GM21447 (cell line): Measurements from ENCODE around the gene MYO15A.

ENCODE experiments used
- ATAC-seq: cut with Tn5 transposase; IDR thresholded peaks from one replicate; pipeline ENCODE4 v1.9.1; 2021; ENCODE audit not compliant: unreplicated experiment

Gene MYO15A

GRCh38 chr17:18124345-18125126 lies 16.0 kb downstream of the MYO15A start:
- no peak for ATAC-seq

DNA sequence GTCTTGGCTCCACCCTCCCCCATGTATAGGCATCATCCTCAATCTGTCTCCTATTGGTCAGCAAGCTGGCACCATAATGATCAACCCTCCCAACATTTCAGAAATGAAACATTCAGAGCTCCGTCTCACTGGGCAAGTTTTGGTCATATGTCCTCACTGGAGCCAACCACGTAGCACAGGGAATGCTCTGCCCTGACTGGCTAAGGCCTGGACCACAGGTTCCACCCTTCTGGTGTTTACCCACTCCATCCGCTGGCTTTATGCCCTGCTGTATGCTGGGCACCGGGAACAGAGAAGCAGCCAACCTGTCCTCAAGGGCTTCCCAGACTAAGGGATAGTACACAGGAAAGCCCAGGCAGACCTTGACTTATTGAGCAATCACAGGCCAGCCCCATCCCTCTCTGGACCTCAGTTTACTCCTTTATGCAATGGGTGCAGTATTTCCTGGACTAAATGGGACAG lies 20.5 kb downstream of the MYO15A start:
- ATAC-seq: no peak

- ATAC-seq: no peak
These were observed 24.2 kb downstream of the MYO15A start for GRCh38 chr17:18132711-18133110.

DNA sequence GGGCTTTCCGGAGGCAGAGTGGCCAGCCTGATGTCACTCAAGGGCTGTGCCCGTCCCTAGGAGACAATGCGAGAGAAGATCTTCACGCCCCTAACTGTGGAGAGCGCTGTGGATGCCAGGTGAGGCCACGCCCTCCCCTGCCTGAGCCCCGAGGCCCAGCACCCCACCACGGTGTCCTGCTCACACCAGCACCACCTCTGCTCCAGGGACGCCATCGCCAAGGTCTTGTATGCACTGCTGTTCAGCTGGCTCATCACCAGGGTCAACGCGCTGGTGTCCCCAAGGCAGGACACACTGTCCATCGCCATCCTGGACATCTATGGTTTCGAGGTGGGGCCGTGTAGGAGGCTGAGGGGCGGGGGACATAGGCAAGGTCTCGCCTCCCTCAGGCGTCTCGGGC lies 27.8 kb downstream of the MYO15A start:
- no peak for ATAC-seq

- no peak for ATAC-seq
These were observed 29.7 kb downstream of the MYO15A start for GRCh38 chr17:18138065-18138749.

- no peak for ATAC-seq
These were observed 30.5 kb downstream of the MYO15A start for GRCh38 chr17:18139092-18139491.

- no peak for ATAC-seq
These were observed 30.9 kb downstream of the MYO15A start for GRCh38 chr17:18139498-18139897.

DNA sequence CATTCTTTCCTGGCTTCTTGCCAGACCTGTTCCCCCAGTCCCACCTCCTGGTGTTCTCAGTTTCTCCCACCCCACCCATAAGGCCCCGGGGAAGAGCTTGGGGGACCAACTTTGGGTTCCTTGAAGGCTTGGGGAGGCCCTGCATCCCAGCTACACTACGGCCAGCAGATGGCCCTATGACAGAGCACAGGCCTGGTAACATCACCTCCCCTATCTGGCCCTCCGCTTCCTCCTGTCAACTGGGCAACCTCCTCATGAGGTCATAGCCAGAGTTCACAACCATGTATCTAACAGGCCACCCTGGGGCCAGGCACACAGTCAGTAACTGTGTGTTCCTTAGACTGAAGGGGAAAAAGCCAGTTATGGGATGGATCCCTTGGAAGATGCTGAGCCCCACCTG lies 31.4 kb downstream of the MYO15A start:
- no peak for ATAC-seq

GRCh38 chr17:18140648-18141047 lies 32.1 kb downstream of the MYO15A start:
- ATAC-seq: no peak

GRCh38 chr17:18141210-18141803 lies 32.8 kb downstream of the MYO15A start:
- no peak for ATAC-seq

GRCh38 chr17:18142417-18142816 lies 33.9 kb downstream of the MYO15A start:
- ATAC-seq: no peak

DNA sequence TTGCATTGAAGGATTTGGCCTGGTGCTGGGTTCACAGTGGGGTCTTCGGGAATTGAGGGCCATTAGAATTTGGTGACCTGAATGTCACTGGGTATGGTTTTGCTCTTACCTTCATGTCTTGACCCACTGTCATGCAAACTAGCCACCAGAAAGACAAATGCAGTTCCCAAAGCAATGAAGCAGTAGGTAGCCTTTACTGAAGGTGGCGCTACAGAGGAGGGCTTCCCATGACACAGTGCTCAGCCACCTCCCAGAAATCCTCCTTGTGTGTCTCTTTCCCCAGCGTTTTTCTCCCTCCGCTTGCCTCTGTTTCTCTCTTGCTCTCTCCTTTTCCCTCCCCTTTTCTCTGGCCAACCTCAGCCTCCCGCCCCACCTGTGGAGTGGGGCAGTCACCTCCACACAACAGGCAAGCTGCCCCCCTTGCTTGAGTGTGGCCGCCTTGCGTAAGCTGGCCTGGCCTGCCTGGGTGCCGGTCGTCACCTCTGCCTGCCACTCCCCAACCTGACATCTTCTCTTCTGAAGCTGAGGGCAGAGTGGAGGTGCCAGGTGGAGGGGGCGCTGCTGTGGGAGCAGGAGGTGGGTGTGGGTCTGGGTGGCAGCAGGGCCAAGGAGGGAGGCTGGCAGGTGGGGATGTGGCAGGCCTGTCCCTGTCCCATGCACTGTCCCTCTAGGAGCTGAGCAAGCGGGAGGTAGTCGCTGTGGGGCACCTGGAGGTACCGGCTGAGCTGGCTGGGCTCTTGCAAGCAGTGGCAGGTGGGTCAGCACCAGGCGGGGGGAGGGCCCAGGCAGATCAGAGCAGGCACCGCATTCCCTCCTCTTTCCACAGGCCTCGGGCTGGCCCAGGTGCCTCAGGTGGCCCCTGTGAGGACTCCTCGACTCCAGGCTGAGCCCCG lies 34.7 kb downstream of the MYO15A start:
- ATAC-seq: no peak

DNA sequence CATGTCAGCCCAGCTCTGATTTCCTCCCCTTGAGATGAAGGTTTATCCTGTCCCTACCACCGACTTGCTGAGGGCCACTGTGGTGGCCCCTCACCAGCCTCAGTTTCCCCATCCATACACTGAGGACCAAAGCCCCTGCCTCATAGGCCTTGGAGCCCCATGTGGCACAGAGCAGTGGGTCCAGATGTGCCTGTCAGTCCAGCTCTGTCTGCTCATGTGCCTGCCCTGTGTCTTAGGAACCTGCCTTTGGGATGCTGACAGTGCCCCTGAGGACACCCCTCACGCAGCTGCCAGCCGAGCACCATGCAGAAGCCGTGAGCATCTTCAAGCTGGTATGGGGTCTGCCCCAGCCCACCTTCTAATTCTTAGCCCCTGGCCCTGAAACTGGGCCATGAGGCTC lies 35.7 kb downstream of the MYO15A start:
- no peak for ATAC-seq

- ATAC-seq: no peak
These were observed 36.3 kb downstream of the MYO15A start for GRCh38 chr17:18144855-18145254.

DNA sequence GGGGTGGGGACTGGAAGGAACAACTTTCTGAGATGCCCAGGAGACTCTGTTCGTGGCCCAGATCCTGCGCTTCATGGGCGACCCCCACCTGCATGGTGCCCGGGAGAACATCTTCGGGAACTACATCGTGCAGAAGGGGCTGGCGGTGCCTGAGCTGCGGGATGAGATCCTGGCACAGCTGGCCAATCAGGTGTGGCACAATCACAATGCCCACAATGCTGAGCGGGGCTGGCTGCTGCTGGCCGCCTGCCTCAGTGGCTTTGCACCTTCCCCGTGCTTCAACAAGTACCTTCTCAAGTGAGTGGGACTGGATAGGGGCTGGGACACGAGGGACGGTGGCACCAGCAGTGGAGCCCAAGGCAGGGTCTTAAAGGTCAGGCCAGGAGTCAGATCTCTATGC lies 37.3 kb downstream of the MYO15A start:
- no peak for ATAC-seq

DNA sequence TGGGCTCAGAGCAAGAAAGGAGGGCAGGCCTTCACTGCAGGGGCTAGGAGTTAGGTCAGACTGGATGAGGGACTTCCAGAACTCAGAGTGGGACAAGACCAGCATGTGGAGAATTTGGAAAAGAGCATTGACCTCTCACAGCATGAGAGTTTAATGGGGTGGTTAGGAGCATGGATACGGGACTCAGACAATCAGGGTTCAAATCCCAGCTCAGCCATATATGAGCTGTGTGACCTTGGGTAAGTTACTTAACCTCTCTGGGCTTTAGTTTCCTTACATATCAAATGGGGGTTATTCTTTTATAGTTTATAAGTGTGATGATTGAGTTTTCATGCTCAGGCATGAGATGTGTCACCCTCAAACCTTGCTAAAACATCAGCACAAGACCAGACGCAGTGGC lies 37.7 kb downstream of the MYO15A start:
- ATAC-seq: no peak

GRCh38 chr17:18146980-18147379 lies 38.4 kb downstream of the MYO15A start:
- no peak for ATAC-seq

- ATAC-seq: no peak
These were observed 40.0 kb downstream of the MYO15A start for GRCh38 chr17:18148586-18148985.

DNA sequence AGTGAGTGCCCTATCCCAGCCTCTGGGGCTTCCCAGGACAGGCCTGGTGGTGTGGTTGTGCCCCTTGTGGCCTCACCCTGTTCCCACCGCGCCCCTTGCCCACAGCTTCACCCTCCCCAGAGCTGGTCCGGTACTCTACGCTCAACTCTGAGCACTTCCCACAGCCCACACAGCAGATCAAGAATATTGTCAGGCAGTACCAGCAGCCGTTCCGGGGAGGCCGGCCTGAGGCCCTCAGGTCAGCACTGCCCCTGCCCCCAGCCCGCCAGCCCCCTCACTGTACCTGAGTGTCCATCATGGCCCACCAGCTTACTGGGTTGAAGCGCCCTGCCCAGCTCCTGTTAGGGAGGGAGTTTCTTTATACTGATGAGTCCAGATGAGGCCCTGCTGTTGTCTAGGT lies 42.7 kb downstream of the MYO15A start:
- no peak for ATAC-seq

DNA sequence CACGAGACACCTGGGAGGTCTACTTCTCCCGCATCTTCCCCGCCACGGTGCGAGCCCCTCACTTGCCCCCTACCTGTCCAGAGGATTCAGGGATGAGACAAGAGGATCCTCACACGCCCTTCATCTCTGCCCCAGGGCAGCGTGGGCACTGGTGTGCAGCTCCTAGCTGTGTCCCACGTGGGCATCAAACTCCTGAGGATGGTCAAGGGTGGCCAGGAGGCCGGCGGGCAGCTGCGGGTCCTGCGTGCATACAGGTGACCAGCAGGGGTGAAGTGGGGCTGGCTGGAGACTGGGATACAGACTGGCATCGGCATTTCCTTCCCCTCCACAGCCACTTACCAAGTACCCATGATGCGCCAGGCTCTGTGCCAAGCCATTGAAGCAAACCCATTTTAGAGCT lies 46.6 kb downstream of the MYO15A start:
- ATAC-seq: no peak
